ENCODE results near the gene LGALS7B. TPM values are rescaled to one million over a fixed set of nuclear protein-coding genes. Genes with fewer than 3 reads are reported as not detected.
"Not testable (repeated sequence)": the region's sequence is repeated elsewhere in the genome, so short reads cannot be mapped to it uniquely, and the experiment has no call there.

Gene LGALS7B
- not detected for total RNA-seq
- long read RNA-seq = 0 reads

DNA sequence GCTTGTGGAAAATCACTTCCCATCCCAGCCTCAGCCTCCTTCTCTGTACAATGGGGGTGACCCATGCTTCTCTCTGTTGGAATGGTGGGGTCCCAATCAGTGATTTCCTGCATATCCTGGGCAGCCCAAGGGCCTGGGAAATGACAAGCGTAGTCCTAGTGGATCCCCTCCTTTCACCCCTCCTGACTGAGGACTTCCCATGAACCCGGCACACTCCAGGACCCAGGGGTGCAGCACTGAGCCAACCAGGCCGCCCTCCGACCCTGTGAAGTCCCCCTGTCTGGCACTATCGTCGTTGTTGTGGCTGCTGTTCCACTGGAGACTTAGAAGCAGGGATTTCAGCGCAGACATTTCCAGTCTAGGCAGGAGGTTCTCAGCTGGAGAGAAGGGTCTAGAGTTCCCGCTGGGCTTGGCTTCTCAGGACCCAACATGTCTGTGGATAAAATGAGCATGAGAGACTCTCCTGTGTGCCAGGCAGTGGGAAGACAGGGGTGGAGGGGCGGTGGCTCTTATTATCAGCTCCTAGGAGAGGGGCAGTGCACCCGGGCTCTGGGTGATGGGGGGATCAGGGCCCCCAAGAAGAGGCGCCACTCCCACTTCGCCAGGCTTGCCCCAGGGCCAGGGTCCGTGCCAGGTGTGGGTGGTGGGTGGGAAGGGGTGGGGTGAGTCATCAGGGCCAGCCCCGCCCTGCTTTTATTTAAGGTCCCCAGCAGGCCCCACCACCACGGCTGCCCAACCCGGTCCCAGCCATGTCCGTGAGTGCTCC, at the start of gene LGALS7B:
LGALS7B (plus strand) TSS at position 723 of the 766 bp plus-strand sequence; CDS start at position 750, 27 bp downstream.
- DNase-seq (ENCODE audit: missing footprints) (no peak), ATAC-seq (no peak)
- intact Hi-C loops (cut with DNase I) = no loop called here

DNA sequence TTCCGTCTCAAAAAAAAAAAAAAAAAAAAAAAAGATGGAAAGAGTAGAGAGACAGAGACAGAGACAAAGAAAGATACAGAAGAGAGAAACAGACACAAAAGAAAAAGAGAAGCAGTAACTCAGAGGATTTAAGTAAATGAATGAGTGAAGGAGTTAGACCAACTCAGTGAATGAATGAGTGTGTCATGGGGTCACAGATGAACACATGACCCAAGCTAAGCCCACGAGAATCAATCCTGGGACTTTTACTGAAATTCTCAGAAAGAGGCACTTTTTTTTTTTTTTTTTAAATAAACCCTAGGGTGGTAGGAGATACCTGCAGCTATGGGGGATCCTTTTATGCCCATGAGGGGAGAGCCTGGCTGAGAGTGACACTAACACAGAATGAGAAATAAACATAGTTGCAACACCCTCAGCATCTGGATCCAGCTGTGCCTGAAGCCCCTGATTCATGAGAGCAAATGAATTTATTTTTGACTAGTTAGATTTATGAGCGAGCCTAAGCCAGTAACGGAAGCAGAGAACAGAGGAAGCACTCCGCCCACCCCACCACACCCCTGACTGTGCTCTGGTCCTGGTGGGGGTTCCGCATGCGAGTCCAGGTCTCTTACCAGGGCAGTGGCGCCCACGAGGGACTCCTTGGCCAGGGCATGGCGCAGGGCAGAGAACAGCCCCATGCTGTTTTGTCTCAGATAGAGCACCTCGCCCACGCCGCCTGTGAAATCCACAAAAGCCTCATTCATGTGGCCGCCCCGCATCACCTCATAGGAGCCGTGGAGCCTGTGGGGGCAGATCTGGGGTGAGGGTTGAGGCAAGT, 49.4 kb upstream of the LGALS7B start:
- no peak for ATAC-seq
- intact Hi-C loops (cut with DNase I) = no loop called here
- no peak for DNase-seq (ENCODE audit: missing footprints)

DNA sequence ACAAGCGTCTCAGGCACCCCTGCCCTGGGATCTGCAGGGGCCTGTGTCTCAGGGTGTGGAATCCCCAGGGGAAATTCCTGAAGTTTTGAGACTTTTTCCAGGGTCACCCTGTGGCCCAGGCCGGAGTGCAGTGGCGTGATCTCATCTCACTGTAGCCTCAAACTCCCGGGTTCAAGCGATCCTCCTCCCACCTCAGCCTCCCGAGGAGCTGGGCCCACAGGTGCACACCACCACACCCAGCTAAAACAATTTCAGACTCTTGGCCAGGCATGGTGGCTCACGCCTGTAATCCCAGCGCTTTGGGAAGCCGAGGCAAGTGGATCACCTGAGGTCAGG, 48.8 kb upstream of the LGALS7B start:
- ATAC-seq = no peak
- intact Hi-C loops (cut with DNase I) = no loop called here

GRCh38 chr19:38740932-38741331, 48.1 kb upstream of the LGALS7B start:
- intact Hi-C loops (cut with DNase I) = no loop called here
- DNase-seq (ENCODE audit: missing footprints) = no peak
- no peak for ATAC-seq

More for the DNA sequence above, 48.8 kb upstream of the LGALS7B start:
- DNase-seq (ENCODE audit: missing footprints) = no peak

GRCh38 chr19:38741670-38742069, 47.3 kb upstream of the LGALS7B start:
- DNase-seq (ENCODE audit: missing footprints) (no peak), ATAC-seq (no peak)
- intact Hi-C loops (cut with DNase I) = no loop called here

- no peak for DNase-seq (ENCODE audit: missing footprints)
- ATAC-seq = no peak
- intact Hi-C loops (cut with DNase I) = no loop called here
Measured at GRCh38 chr19:38742296-38742695, 46.7 kb upstream of the LGALS7B start.

DNA sequence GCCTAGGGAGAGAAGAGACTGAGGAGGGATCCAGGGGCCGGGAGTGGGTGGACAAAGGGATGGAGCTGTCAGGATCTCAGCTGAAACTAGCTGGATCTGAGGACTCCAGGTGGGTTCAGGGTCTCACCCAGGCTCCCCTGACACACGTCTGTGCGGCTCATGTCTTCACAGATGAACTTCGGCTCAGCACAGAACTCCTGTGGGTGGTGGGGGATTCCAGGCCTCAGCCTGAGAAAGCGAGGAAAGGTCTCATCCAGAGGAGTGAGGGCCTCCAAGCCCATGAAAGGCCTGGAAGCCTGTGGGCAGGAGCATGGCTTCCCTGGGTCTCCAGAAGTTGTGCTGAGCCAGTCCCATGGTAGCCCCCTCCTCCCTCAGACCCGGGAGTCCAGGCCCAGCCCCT, 46.1 kb upstream of the LGALS7B start:
- intact Hi-C loops (cut with DNase I) = no loop called here
- DNase-seq (ENCODE audit: missing footprints) (no peak), ATAC-seq (no peak)

GRCh38 chr19:38743394-38744297, 45.4 kb upstream of the LGALS7B start:
- no peak for ATAC-seq
- intact Hi-C loops (cut with DNase I) = no loop called here
- DNase-seq (ENCODE audit: missing footprints) = no peak

- DNase-seq (ENCODE audit: missing footprints) (no peak), ATAC-seq (no peak)
- intact Hi-C loops (cut with DNase I) = no loop called here
Measured at GRCh38 chr19:38744298-38744681, 44.7 kb upstream of the LGALS7B start, which contains the start of gene CAPN12. Gene CAPN12, minus strand, starts transcription at chr19:38744474. Its CDS starts 309 bp downstream, at chr19:38744165.

DNA sequence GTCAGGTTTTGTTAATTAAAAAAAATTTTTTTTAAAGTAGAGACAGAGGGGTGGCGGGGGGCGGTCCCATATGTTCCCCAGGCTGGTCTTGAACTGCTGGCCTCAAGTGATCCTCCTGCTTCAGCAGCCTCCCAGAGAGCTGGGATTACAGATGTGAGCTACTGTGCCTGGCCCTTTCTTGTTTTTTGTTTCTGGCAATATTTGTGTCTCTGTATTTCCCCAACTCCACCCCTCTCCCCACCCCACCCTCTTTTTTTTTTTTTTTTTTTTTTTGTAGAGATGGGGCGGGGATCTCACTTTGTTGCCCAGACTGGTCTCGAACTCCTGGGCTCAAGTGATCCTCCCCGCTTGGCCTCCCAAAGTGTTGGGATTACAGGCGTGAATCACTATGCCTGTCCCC, 44.1 kb upstream of the LGALS7B start:
- intact Hi-C loops (cut with DNase I) = no loop called here
- ATAC-seq = no peak
- no peak for DNase-seq (ENCODE audit: missing footprints)

- no peak for DNase-seq (ENCODE audit: missing footprints)
- ATAC-seq = no peak
- intact Hi-C loops (cut with DNase I) = no loop called here
Measured at GRCh38 chr19:38745316-38745715, 43.7 kb upstream of the LGALS7B start.

- intact Hi-C loops (cut with DNase I); ATAC-seq; DNase-seq (ENCODE audit: missing footprints): not testable (repeated sequence)
Measured at GRCh38 chr19:38753783-38754182, 35.2 kb upstream of the LGALS7B start.

- ATAC-seq; intact Hi-C loops (cut with DNase I): not testable (repeated sequence)
Measured at GRCh38 chr19:38754196-38754595, 34.8 kb upstream of the LGALS7B start.

GRCh38 chr19:38759590-38760003, 29.4 kb upstream of the LGALS7B start:
- DNase-seq (ENCODE audit: missing footprints) = no peak
- intact Hi-C loops (cut with DNase I) = no loop called here
- no peak for ATAC-seq

More at GRCh38 chr19:38754196-38754595, 34.8 kb upstream of the LGALS7B start:
- DNase-seq (ENCODE audit: missing footprints) = not testable (repeated sequence)

DNA sequence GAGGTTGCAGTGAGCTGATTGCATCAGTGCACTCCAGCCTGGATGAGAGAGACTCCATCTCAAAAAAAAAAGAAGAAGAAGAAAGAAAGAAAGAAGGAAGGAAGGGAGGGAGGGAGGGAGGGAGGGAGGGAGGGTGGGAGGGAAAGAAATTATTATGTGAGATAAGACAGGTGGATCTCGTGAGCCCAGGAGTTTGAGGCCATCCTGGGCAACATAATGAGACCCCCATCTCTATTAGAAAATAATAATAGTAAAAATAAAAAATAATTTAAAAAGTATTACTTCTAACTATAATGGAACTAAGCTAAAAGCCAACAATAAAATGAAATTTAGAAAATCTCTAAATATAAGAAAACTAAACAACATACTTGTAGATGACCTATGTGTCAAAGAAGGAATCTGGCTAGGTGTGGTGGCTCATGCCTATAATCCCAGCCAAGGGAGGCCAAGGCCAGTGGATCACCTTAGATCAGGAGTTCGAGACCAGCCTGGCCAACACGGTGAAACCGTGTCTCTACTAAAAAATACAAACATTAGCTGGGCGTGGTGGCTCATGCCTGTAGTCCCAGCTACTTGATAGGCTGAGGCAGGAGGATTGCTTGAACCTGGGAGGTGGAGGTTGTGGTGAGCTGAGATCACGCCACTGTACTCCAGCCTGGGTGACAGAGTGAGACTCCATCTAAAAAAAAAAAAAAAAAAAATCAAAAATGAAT, 28.0 kb upstream of the LGALS7B start:
- DNase-seq (ENCODE audit: missing footprints); ATAC-seq; intact Hi-C loops (cut with DNase I): not testable (repeated sequence)

GRCh38 chr19:38761884-38762389, 27.1 kb upstream of the LGALS7B start:
- ATAC-seq; intact Hi-C loops (cut with DNase I); DNase-seq (ENCODE audit: missing footprints): not testable (repeated sequence)

GRCh38 chr19:38763795-38764220, 25.2 kb upstream of the LGALS7B start:
- DNase-seq (ENCODE audit: missing footprints) (no peak), ATAC-seq (no peak)
- intact Hi-C loops (cut with DNase I) = no loop called here

GRCh38 chr19:38765214-38765613, 23.8 kb upstream of the LGALS7B start:
- DNase-seq (ENCODE audit: missing footprints) (no peak), ATAC-seq (no peak)
- intact Hi-C loops (cut with DNase I) = no loop called here
